Activated T-helper 1 cell treated with anti-CD3 and anti-CD28 coated beads, Interleukin-12 subunit alpha, Interleukin-12 subunit beta, Interleukin-2, Interleukin-4 antibody, amounts not matched to agents 30 ng/mL and 10 ng/mL and 1 ng/mL, durations not matched to agents 14 hours and 24 hours and 36 hours (primary cell): ENCODE data around the gene KCNMA1. TPM values are rescaled to one million over a fixed set of nuclear protein-coding genes. Genes with fewer than 3 reads are reported as not detected.

Source experiments
- DNase-seq: peaks from one replicate; pipeline ENCODE4 v3.0.0; 2021; ENCODE audit warnings: low spot score
- H3K27ac Mint-ChIP-seq: one replicate; pipeline ENCODE4 v1.8.0; 2021; ENCODE audit warnings: mild to moderate bottlenecking, mixed read lengths
- H3K27me3 Mint-ChIP-seq: one replicate; pipeline ENCODE4 v1.8.0; 2022; ENCODE audit warnings: mild to moderate bottlenecking, moderate library complexity, mixed read lengths; ENCODE audit not compliant: insufficient read depth
- H3K36me3 Mint-ChIP-seq: one replicate; pipeline ENCODE4 v1.8.0; 2021; ENCODE audit warnings: low read depth, mixed read lengths
- H3K4me1 Mint-ChIP-seq: one replicate; pipeline ENCODE4 v1.8.0; 2021; ENCODE audit warnings: low read depth, mixed read lengths
- H3K4me3 Mint-ChIP-seq: one replicate; pipeline ENCODE4 v1.8.0; 2021; ENCODE audit warnings: mild to moderate bottlenecking, moderate library complexity, mixed read lengths
- H3K9me3 Mint-ChIP-seq: one replicate; pipeline ENCODE4 v1.8.0; 2021; ENCODE audit warnings: mixed read lengths
- intact Hi-C: fragments of 100-400 bp; cut with micrococcal nuclease; formaldehyde crosslinking; loops from one replicate; pipeline ENCODE4 v1.15.1; 2024
- total RNA-seq: library from RNA; stranded (reverse); gene quantifications from 2 replicates; pipeline ENCODE4 v1.2.3, GENCODE V29; 2022

KCNMA1 gene
- total RNA-seq, 1 donor from 2014 or later: not detected

DNA sequence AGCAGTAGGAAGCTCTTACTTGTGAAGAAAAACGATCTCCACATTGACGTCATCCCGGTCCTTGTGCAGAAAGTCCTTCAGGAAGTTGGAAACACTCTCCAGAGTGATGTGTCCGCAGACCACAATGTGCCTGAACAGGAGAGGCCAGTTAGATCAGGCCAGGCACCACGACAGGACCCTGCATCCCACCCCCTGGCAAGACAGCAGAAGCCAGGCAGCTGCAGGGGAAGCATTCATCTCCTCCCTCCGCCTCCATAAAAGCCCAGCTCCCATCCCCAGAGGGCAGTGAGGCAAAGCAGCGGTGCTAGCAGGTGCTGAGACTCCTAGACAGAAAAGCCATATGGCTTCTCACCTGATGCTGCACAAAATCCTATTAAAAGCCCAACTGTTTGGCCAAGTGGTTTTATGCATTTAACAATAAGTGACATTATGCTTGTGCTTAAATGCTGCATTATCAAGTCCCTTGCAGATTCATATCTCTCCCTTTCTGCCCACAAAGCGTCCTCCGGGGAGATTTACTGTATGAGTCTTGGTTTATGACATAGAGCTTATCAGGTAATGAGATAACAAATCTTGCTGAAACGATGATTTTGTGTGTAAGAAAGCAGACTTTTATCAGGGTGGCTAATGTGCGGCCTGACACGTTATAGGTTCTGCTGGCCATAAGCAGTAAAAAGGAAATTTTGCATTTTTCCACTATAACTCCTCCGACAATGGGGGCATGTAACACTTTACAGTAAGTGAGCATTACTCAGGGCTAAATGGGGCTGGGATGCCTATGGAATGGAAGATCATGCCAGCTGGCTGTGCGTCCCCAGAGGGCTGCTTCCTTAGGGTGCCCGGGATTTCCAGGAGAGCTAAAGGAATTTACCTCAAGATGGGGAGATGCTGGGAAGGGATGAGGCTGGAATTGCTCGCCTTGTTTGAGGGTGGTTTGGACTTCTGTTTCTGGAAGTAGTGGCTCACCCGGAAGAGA lies 546.9 kb downstream of the KCNMA1 start:
- Mint-ChIP-seq H3K9me3 (no peaks in the 10 kb centered on the region), H3K4me3 (no peak overlapping the region), H3K4me1 (no peaks in the 10 kb centered on the region), H3K27ac (no peak overlapping the region), H3K27me3 (no peaks in the 10 kb centered on the region), H3K36me3 (no peaks in the 10 kb centered on the region)
- intact Hi-C loops: no loop called here
- DNase-seq: no peak

DNA sequence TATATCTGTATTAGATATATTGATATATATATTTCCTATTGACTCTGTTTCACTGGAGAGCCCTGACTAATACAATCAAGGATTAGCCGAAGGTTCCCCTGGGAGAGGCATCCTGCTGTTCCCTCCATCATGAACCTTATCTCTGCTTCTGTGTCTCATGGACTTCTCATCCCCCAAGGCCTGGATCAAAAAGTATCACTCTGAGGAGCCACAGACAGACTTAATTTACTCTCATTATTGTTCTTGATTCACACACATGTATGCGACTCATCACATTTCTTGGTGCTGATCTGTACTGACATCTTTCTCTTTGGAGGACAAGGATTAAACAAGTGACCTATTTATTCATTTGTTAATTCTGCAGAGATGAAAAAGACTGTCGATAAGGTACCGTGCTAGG lies 550.2 kb downstream of the KCNMA1 start:
- intact Hi-C loops: no loop called here
- H3K4me1 Mint-ChIP-seq: no peaks in the 10 kb centered on the region
- no peaks in the 10 kb centered on the region for H3K27me3 Mint-ChIP-seq
- DNase-seq: no peak
- no peak overlapping the region for H3K4me3 Mint-ChIP-seq
- no peaks in the 10 kb centered on the region for H3K36me3 Mint-ChIP-seq
- H3K9me3 Mint-ChIP-seq: no peaks in the 10 kb centered on the region
- no peak overlapping the region for H3K27ac Mint-ChIP-seq

DNA sequence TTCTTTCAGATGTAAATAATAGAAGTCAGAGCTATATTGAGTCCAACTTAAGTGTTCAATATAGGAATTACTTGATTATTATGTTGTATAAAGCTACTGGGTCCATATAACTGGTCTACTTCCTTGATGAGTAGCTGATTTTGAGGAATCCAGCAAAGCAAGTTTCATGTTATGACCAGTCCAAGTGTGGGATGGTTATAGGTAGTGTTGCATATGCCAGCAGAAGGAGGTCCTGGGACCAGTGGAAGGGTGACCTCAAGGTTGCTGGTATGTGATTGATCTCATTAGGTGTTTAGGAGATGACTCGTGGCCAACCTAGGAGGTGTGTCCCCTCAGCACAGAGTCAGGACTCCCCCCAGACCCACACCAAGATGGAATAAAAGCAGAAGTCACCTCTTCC lies 551.5 kb downstream of the KCNMA1 start:
- intact Hi-C loops: no loop called here
- Mint-ChIP-seq H3K27me3 (no peaks in the 10 kb centered on the region), H3K36me3 (no peaks in the 10 kb centered on the region), H3K27ac (no peak overlapping the region), H3K9me3 (no peaks in the 10 kb centered on the region), H3K4me3 (no peak overlapping the region), H3K4me1 (no peaks in the 10 kb centered on the region)
- no peak for DNase-seq

DNA sequence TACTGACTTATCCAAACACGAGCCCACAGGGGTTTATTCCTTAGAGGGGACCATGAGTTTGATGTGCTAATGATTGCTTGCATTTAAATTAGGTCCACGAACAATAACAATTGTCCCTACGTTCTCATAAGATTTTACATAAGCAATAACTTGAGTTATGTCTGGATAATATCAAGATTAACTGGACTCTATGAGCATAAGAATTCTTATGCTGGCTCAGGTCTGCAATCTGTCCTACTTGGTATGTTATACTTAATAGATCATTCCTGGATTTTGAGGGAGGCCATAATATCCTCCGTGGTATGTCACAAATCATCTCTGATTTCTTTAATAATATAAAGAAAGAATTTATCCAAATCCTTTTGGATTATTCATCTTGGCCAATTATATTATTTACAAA lies 552.3 kb downstream of the KCNMA1 start:
- Mint-ChIP-seq H3K4me3 (no peak overlapping the region), H3K27ac (no peak overlapping the region), H3K4me1 (no peaks in the 10 kb centered on the region), H3K27me3 (no peaks in the 10 kb centered on the region), H3K36me3 (no peaks in the 10 kb centered on the region), H3K9me3 (no peaks in the 10 kb centered on the region)
- intact Hi-C loops: no loop called here
- DNase-seq: no peak

DNA sequence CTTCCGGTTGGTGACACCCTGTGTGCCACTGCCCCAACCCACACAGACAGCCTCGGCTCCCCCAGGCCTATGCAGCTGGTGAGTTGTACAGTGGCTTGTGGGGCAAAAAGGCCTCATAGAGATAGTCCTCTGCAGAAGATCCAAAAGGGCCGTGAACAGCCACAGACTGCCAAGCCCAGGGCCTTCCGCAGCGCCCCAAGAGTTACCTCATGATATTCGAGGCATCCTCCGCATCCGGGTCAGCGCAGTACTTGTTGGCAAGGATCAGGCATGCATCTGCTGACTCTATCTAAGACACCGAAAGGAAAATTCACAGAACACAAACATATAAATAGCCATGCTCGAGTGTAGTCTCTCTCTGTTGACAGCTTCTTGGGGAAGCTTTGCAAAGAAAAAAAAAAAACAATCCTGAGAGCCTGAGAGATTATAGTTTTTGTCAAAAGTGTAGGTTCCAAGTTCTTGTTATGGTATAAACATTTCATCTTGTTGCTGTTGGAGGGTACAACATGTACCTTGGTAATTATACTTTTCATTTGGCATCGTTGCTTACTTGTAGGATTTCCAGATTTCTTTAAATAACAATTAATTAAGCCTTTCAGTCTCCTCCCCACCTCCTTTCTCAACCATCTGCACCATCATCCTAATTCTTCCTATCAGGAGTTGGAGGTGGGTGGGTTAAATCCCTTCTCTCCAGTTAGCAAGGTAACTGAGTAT lies 553.0 kb downstream of the KCNMA1 start:
- no peak overlapping the region for H3K4me3 Mint-ChIP-seq
- no peak for DNase-seq
- intact Hi-C loops: no loop called here
- H3K9me3 Mint-ChIP-seq: no peaks in the 10 kb centered on the region
- no peaks in the 10 kb centered on the region for H3K36me3 Mint-ChIP-seq
- H3K4me1 Mint-ChIP-seq: no peaks in the 10 kb centered on the region
- H3K27me3 Mint-ChIP-seq: no peaks in the 10 kb centered on the region
- no peak overlapping the region for H3K27ac Mint-ChIP-seq

DNA sequence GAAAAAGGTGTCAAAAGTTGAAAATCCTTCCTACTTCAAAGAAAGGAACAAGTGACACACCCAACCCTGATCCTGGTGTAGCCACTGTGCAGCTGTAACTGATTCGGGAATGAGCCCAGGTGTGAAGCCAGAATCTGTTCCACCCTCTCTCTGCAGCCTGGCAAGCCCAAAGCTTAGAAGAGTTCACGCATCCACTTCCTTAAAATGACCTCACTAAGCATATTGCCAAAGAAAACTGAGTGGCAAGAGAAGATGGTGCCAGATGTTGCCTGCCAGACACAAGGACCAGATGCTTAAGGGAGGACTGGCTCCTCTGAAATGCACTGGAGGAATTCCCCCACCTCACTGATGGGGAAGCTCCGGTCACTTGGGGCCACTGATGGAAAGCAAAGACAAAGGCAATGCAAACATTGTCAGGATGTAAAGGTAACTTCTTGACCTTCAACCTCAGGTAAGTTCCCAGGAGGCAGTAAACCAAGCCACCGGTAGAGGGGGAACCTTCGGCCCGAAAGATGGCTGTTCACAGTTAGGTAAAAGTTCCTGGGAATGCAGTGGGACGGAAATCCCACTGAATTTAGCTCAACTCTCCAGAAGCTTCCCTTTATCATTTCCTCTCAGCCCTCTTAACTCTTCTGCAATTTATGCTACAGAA lies 554.9 kb downstream of the KCNMA1 start:
- Mint-ChIP-seq H3K27me3 (no peaks in the 10 kb centered on the region), H3K36me3 (no peaks in the 10 kb centered on the region), H3K4me3 (no peak overlapping the region), H3K4me1 (no peaks in the 10 kb centered on the region), H3K27ac (no peak overlapping the region), H3K9me3 (no peaks in the 10 kb centered on the region)
- no peak for DNase-seq
- intact Hi-C loops: no loop called here

DNA sequence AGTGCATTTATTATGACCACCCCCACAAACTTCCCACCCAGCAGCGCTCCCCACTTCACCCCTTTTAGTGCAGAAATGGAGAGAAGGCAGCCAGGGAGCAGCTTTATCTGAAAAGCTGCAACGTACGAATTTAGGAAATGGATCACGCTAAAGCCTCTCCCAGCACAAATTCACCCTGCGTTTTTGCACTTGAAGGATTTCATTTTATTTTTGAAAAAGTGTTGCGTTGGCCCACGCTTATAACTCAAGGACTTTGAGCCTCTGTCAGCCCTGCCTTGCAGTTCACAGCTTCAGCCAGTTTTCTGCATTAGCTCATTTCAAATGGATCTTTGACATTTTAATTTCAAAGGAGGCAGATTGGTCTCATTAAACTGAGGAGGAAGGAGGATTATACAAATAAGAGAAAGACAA lies 556.1 kb downstream of the KCNMA1 start:
- no peak for DNase-seq

DNA sequence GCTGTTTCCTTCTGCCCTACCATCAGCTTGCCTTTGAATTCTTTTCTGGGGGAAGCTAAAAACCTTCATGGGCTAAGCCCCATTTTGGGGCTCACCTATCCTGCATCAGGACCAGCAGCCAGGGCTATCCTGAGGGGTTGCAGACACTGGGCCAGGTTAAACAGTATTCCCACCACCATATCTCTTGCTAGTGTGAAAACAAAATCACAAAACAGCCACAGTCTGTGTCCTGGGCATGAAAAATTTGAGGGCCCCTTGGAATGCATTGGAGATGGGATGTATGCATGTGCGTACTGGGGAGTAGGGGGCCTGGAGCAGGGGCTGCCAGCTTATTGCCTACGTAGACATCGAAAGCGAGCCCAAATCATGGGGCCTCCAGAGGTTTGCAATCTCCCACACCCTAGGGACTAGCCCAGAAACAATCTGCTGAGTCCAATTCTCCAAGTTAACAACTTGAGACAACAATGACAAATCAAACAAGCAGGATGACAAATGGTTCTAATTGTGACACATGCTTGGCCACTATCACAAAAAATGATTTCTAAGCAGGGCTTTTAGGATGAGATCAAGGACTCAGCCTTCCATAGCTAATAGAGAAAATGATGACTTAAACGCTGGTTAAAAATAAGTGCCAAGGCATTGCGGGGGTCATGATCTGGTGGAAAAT lies 557.1 kb downstream of the KCNMA1 start:
- DNase-seq: no peak
- H3K27me3 Mint-ChIP-seq: no peaks in the 10 kb centered on the region
- H3K4me1 Mint-ChIP-seq: no peaks in the 10 kb centered on the region
- no peaks in the 10 kb centered on the region for H3K9me3 Mint-ChIP-seq
- no peaks in the 10 kb centered on the region for H3K36me3 Mint-ChIP-seq
- H3K4me3 Mint-ChIP-seq: no peak overlapping the region
- intact Hi-C loops: no loop called here
- no peak overlapping the region for H3K27ac Mint-ChIP-seq

More for the DNA sequence above, 556.1 kb downstream of the KCNMA1 start:
- Mint-ChIP-seq H3K27me3 (no peaks in the 10 kb centered on the region), H3K27ac (no peak overlapping the region), H3K4me1 (no peaks in the 10 kb centered on the region), H3K9me3 (no peaks in the 10 kb centered on the region), H3K4me3 (no peak overlapping the region), H3K36me3 (no peaks in the 10 kb centered on the region)
- intact Hi-C loops: no loop called here

DNA sequence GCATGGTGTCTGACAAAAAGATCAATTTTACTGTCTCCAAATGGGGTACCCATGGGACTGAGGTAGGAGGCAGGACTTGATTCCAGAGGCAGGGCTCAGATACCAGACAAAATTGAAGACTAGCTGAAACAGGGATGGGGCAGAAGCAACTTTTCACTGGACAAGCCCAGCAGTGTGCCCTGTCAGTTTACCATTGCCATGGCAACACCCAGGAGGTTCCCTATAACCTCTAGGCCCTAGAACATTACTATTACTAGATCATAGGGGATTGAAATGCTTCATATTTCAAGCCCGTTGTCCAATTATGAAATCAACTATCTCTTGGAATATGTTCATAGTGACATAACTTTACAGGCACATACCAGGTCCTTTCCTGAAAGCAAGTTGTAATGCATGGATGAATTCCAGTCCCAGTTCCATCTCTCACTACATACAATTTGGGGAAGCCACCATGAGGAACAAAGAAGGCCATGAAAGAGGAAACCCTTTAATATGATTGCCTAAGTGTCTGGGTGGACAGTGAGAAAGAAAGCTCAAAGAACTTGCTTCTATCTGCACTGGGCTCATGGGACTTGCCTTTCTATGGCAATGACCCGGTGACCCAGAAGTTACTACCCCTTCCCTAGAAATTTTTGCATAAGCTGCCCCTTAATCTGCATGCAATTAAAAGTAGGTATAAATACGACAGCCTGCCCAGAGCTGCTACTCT lies 557.9 kb downstream of the KCNMA1 start:
- no peaks in the 10 kb centered on the region for H3K36me3 Mint-ChIP-seq
- no peak for DNase-seq
- H3K4me1 Mint-ChIP-seq: no peaks in the 10 kb centered on the region
- H3K27me3 Mint-ChIP-seq: no peaks in the 10 kb centered on the region
- no peak overlapping the region for H3K4me3 Mint-ChIP-seq
- no peaks in the 10 kb centered on the region for H3K9me3 Mint-ChIP-seq
- intact Hi-C loops: no loop called here
- no peak overlapping the region for H3K27ac Mint-ChIP-seq

DNA sequence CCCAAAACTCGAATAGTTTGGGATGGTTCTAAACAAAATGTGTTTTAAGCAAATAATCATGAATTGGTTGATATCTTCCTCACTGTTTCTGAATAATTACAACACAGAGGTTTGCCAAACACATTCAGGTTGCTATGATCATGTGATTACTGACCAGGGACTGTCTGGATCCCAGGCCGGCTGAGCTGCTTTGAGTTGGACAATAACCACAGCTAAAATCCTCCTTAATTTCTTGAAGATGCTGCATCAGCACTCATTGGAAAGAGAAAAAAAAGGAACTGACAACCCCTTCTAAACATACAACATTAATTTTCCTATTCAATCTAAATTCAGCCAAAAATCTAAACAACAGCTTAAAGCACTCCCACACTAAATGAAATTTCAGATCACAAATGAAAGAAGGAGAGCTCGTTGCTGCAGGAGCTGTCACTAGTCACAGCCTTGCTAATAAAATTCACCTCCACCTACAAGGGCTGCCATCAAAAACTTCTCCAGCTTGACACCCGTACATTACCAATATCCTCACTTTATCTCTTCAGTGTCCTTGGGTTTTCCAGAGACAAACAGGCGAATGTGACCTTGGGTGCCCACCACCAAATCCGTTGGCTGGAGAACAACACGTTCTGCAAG lies 560.2 kb downstream of the KCNMA1 start:
- intact Hi-C loops: no loop called here
- H3K4me3 Mint-ChIP-seq: no peak overlapping the region
- H3K4me1 Mint-ChIP-seq: no peaks in the 10 kb centered on the region
- H3K27me3 Mint-ChIP-seq: no peaks in the 10 kb centered on the region
- no peaks in the 10 kb centered on the region for H3K9me3 Mint-ChIP-seq
- H3K27ac Mint-ChIP-seq: no peak overlapping the region
- no peak for DNase-seq
- no peaks in the 10 kb centered on the region for H3K36me3 Mint-ChIP-seq

DNA sequence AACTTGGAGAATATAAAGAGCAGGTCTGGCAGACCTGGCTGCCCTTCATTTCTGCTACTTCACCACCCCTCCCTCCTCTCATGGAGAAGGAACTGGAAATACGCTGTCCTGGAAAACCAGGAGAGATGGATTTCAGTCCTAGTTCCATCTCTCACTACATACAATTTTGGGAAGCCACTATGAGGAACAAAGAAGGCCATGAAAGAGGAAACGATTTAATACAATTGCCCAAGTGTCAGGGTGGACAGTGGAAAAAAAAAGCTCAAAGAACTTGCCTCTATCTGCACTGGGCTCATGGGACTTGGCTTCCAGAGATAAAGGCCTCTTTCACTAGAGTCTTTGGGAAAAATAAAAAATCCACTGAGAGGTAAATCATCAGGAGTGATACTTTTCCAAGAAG lies 561.7 kb downstream of the KCNMA1 start:
- no peak for DNase-seq
- Mint-ChIP-seq H3K4me1 (no peaks in the 10 kb centered on the region), H3K4me3 (no peak overlapping the region), H3K27ac (no peak overlapping the region), H3K27me3 (no peaks in the 10 kb centered on the region), H3K36me3 (no peaks in the 10 kb centered on the region), H3K9me3 (no peaks in the 10 kb centered on the region)
- intact Hi-C loops: no loop called here

DNA sequence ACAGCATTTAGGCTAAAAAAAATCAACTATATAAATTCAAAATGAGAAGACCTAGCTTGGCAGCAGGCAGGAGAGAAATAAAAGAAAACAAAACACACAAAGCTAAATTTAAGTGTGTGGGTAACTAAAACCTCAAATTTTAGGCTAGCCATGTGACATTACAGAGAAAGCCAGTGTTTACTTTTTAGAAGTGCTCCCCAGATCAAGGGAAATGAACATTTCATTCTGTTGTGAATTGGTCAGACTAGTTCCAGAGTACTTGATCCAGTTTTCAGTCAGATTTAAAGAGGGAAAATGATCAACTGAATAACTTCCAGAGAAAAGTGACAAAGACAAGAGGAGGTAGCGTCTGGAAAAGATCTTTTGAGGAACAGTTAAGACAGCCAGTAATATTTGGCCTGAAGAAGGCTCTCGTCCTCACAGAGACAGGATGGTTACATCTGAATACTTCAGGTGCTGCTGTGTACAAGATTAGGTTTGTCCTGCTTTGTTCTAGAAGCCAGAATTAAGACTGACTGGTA lies 563.4 kb downstream of the KCNMA1 start:
- Mint-ChIP-seq H3K9me3 (no peaks in the 10 kb centered on the region), H3K4me3 (no peak overlapping the region), H3K36me3 (no peaks in the 10 kb centered on the region), H3K4me1 (no peaks in the 10 kb centered on the region), H3K27me3 (no peaks in the 10 kb centered on the region), H3K27ac (no peak overlapping the region)
- no peak for DNase-seq
- intact Hi-C loops: no loop called here
